Measurements from ENCODE around the gene MTA1.

MTA1 gene

GRCh38 chr14:105495101-105495989, 75.7 kb downstream of the MTA1 start:
- no peak for DNase-seq (ENCODE audit: low read depth)
- TF ChIP-seq CTCF (IDR thresholded peaks at IDR 0.05; ENCODE audit: low read depth, low read length, missing control alignments), result no peak
- H3K4me3 ChIP-seq (ENCODE audit: low read depth, low read length), result no peak overlapping the region

DNA sequence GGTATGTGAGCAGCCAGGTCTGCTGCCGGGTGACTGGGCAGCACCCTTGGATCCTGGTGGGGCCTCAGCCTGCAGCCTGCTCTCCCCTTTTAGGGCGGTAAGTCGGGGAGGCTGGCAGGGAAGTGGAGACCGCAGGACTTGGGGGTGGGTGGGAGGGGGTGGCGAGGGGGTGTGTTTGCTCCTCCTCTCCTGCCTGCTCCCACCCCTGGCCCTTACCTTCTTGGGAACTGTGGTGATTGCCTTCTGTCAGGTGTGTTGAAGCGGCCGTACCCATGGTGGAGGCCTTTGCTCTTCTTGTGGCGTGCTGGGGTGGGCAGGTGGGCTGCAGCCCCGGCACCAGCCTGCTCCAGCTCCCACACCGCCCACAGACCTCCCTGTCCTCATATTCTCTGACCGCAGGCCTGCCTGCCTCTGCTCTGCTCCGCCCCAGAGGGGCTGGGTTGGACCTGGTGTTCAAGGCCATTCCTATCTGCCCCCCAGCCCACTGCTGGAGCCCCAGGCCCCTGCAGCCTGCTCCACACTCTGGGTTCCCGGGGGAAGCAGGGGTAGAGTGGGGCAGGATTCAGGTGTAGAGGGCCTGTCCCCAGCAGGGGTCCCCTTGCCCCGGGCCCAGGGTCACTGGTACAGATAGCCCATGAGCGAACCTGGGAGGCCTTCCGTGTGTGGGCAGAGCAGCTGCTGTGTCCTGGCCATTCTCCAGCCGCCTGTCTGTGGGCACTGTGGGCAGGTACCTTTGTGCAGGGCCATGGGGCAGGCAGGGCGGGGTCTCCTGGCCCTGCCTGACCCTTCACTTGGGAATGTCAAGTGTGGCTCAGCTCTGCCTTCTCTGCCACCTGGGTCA, 76.6 kb downstream of the MTA1 start:
- no peak for TF ChIP-seq CTCF (IDR thresholded peaks at IDR 0.05; ENCODE audit: low read depth, low read length, missing control alignments)
- DNase-seq (ENCODE audit: low read depth), result no peak
- no peak overlapping the region for H3K4me3 ChIP-seq (ENCODE audit: low read depth, low read length)

DNA sequence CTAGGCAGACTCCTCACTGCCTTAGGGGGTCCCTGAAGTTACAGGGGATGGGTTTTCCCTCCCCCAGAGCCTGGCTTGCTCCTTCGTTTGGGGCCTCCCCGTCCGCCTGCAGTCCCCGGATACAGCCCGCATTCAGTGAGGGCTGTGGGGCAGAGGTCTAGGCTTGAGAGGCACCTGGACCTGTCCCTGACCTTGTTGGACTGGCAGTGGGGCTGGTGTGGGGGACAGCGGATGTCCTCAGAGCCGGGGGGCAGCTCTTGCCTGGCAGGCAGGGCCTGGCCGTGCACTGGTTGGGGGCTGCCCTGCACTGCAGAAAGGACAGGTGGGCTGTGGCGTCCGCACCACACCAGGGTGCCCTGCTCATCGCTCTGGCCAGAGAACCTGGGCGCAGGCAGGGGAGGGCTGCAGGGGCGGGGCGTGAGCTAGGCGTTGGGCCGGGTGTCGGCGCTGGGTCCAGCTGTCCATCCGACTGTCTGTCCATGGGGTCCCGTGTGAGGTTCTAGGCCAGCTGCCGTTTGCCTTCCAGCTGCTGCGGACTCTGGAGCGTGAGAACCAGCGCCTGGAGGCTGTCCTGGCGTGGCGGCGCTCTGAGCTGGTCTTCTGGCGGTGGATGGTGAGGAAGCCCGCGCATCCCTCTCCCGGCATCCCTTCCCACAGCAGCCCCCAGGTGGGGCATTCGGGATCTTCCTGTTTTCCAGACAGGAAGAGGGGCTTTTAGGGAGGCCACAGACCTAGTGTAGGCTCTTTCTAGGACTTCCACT, 77.4 kb downstream of the MTA1 start:
- no peak overlapping the region for H3K4me3 ChIP-seq (ENCODE audit: low read depth, low read length)
- TF ChIP-seq CTCF (IDR thresholded peaks at IDR 0.05; ENCODE audit: low read depth, low read length, missing control alignments), result no peak
- DNase-seq (ENCODE audit: low read depth), result no peak

GRCh38 chr14:105497671-105498429, 78.2 kb downstream of the MTA1 start:
- no peak for DNase-seq (ENCODE audit: low read depth)
- no peak overlapping the region for H3K4me3 ChIP-seq (ENCODE audit: low read depth, low read length)
- TF ChIP-seq CTCF (IDR thresholded peaks at IDR 0.05; ENCODE audit: low read depth, low read length, missing control alignments), result no peak

- no peak for TF ChIP-seq CTCF (IDR thresholded peaks at IDR 0.05; ENCODE audit: low read depth, low read length, missing control alignments)
- no peak for DNase-seq (ENCODE audit: low read depth)
These were observed 79.0 kb downstream of the MTA1 start for GRCh38 chr14:105498430-105499255.

More at GRCh38 chr14:105498430-105499255, 79.0 kb downstream of the MTA1 start:
- H3K4me3 ChIP-seq (ENCODE audit: low read depth, low read length), result no peak overlapping the region
